GM12891 (cell line): ENCODE measurements around the gene DIP2C. TPM values are rescaled to one million over a fixed set of nuclear protein-coding genes. Genes with fewer than 3 reads are reported as not detected.

Experiments used
- DNase-seq: peaks from one replicate; pipeline ENCODE4 v3.0.0; 2011; ENCODE audit warnings: low spot score; ENCODE audit not compliant: insufficient read length
- FAIRE-seq: peaks from 2 replicates; lab custom pipeline; 2011; peaks lifted over from hg19 to GRCh38; lab: Jason Lieb, UNC
- PAX5 ChIP-seq: IDR thresholded peaks from 2 replicates; pipeline ENCODE4 v1.6.1; 2011; ENCODE audit warnings: low read length, moderate library complexity, mild to moderate bottlenecking; ENCODE audit not compliant: insufficient read depth, severe bottlenecking
- POLR2A ChIP-seq: IDR thresholded peaks from 2 replicates; pipeline ENCODE4 v1.6.1; 2011; ENCODE audit warnings: low read depth, low read length, control low read depth
- POLR2AphosphoS5 ChIP-seq: IDR thresholded peaks from 2 replicates; pipeline ENCODE4 v1.6.1; 2011; ENCODE audit warnings: low read depth, low read length, control low read depth
- POU2F2 ChIP-seq: IDR thresholded peaks from 2 replicates; pipeline ENCODE4 v1.6.1; 2011; ENCODE audit warnings: low read depth, mild to moderate bottlenecking, control low read depth, low read length, moderate library complexity
- SPI1 ChIP-seq: IDR thresholded peaks from 2 replicates; pipeline ENCODE4 v1.6.1; 2011; ENCODE audit warnings: low read depth, low read length, control low read depth
- TAF1 ChIP-seq: IDR thresholded peaks from 2 replicates; pipeline ENCODE4 v1.6.1; 2011; ENCODE audit warnings: low read depth, low read length, control low read depth
- polyA plus RNA-seq: library from polyadenylated mRNA; unstranded; fragments of >200 nt; gene quantifications from one replicate; pipeline ENCODE4 v1.2.1, GENCODE V29; 2012; ENCODE audit warnings: low read depth, missing spikeins, inconsistent platforms; ENCODE audit not compliant: missing spikeins

Gene DIP2C, protein sequence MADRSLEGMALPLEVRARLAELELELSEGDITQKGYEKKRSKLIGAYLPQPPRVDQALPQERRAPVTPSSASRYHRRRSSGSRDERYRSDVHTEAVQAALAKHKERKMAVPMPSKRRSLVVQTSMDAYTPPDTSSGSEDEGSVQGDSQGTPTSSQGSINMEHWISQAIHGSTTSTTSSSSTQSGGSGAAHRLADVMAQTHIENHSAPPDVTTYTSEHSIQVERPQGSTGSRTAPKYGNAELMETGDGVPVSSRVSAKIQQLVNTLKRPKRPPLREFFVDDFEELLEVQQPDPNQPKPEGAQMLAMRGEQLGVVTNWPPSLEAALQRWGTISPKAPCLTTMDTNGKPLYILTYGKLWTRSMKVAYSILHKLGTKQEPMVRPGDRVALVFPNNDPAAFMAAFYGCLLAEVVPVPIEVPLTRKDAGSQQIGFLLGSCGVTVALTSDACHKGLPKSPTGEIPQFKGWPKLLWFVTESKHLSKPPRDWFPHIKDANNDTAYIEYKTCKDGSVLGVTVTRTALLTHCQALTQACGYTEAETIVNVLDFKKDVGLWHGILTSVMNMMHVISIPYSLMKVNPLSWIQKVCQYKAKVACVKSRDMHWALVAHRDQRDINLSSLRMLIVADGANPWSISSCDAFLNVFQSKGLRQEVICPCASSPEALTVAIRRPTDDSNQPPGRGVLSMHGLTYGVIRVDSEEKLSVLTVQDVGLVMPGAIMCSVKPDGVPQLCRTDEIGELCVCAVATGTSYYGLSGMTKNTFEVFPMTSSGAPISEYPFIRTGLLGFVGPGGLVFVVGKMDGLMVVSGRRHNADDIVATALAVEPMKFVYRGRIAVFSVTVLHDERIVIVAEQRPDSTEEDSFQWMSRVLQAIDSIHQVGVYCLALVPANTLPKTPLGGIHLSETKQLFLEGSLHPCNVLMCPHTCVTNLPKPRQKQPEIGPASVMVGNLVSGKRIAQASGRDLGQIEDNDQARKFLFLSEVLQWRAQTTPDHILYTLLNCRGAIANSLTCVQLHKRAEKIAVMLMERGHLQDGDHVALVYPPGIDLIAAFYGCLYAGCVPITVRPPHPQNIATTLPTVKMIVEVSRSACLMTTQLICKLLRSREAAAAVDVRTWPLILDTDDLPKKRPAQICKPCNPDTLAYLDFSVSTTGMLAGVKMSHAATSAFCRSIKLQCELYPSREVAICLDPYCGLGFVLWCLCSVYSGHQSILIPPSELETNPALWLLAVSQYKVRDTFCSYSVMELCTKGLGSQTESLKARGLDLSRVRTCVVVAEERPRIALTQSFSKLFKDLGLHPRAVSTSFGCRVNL (N-terminal part only)
- 1.5 TPM for polyA plus RNA-seq

DNA sequence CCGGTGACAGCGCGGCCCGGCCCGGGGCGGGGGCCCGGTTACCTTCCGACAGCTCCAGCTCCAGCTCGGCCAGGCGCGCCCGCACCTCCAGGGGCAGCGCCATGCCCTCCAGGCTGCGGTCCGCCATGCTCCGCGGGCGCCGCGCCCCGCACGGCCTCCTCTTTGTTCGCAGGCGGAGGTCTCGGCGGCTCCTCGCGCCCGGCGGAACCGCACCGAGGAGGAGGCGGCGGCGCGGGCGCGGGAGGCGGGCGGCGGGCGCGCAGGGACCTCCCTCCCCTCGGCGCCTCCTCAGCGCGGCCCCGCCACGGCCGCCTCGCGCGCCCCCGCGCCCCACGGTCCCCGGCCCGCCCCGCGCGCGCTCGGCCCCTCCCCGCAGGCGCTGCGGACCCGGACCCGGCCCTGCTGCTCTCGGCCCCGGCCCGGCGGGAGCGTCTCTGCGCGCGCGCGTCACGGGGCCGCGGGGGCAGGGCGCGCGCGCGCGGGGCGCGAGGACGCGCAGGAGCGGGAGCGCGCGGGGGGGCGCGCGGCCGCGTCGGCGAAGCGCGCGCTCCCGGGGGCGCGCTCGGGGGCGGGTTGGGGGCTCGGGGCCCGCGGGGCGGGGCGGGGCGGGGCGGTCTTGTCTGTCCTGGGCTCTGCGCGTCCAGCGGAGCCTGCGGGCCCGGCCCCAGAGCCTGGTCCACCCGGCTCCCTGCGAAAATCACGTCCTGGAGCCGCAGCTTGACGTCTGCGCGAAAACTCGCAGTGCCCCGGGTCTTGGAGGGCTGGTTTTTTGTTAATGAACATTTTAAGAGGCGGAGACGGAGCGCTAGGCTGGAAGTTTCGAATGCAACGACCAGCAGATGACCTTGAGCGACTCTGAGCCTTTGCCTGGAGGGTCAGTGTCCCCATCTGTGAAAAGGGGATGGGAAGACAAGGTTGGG lies at the start of gene DIP2C:
Gene DIP2C, minus strand, starts transcription at position 217 of the 920 bp plus-strand sequence. Its CDS starts 90 bp downstream, at position 127.
- TF ChIP-seq POLR2A = no peak
- TF ChIP-seq POU2F2 = no peak
- TF ChIP-seq PAX5 = no peak
- no peak for TF ChIP-seq SPI1
- no peak for TF ChIP-seq POLR2AphosphoS5
- no peak for DNase-seq
- no peak for FAIRE-seq

DNA sequence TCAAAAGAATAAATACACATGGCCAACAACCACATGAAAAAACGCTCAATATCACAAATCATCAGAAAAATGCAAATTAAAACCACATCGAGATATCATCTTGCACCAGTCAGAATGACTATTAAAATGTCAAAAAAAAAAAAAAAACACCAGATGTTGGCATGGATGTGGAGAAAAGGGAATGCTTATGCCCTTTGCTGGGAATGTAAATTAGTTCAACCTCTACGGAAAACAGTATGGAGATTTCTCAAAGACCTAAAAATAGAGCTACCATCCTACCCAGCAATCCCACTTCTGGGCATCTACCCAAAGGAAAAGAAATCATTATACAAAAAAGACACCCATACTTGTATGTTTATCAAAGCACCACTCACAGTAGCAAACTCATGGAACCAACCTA lies 45.0 kb upstream of the DIP2C start:
- DNase-seq = no peak
- no peak for FAIRE-seq
- no peak for TF ChIP-seq POLR2A
- TF ChIP-seq PAX5 = no peak
- TF ChIP-seq SPI1 = no peak
- no peak for TF ChIP-seq POLR2AphosphoS5

DNA sequence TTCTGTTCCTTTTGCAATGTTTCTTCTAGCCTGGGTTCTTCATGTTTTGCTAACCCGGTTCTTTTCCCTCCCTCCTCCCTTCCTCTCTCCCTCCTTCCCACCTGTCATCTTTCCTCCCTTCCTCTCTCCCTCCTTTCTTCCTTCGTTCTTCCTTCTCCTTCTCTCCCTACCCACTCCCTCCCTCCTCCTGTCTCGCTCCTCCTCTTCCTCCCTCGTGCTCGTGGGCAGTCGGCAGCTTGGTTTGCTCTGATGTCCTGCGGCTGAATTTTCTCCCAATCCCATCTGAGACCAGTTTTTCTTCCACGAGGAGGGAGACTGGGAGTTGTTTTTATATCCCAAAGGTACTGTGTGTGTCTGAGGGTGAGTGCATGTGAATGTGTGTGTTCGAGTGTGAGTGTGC lies 43.6 kb upstream of the DIP2C start:
- TF ChIP-seq POLR2A (no peak), TAF1 (no peak), SPI1 (no peak), POLR2AphosphoS5 (no peak), POU2F2 (no peak)
- FAIRE-seq = no peak
- no peak for DNase-seq

DNA sequence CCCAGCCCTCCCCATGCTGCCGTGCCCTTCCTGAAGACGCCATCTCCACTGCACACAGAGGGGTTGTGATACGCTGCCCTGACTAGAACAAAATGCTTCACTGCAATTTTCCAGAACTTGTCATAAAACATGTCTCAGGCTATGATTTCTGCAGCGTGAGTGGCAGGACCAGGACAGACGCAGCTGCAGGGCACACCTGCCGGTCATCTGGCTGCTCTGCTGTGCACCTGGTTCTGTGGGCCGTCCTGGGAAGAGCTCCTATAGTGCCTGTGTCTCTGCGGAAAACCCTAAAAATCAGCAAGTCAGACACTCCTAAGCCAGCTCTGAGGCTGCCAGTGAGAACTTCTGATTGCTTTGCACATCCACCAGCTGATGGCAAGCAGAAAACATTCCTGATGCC lies 39.7 kb upstream of the DIP2C start:
- no peak for FAIRE-seq

DNA sequence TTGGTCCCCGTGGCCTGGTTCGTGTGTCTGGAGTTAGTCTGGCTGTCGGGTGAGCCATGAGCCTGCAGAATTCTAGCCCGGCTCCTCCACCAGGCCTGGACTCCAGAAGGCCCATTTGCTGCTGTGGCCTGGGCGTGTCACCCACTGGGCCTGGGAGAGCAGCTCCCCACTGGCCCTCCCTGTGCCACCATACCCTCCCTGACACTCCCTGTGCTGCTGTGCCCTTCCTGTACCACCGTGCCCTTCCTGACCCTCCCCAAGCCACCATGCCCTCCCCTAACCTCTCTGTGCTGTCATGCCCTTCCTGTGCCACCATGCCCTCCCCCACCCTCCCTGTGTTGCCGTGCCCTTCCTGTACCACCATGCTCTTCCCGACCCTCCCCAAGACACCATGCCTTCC lies 39.1 kb upstream of the DIP2C start:
- DNase-seq (no peak), FAIRE-seq (no peak)
- TF ChIP-seq POLR2AphosphoS5 = no peak
- TF ChIP-seq POU2F2 = no peak
- TF ChIP-seq TAF1 = no peak
- no peak for TF ChIP-seq POLR2A
- TF ChIP-seq SPI1 = no peak
- no peak for TF ChIP-seq PAX5

More for the DNA sequence above, 39.7 kb upstream of the DIP2C start:
- no peak for DNase-seq
- TF ChIP-seq SPI1 = no peak
- TF ChIP-seq POU2F2 = no peak
- no peak for TF ChIP-seq TAF1
- no peak for TF ChIP-seq POLR2AphosphoS5
- TF ChIP-seq PAX5 = no peak
- no peak for TF ChIP-seq POLR2A

DNA sequence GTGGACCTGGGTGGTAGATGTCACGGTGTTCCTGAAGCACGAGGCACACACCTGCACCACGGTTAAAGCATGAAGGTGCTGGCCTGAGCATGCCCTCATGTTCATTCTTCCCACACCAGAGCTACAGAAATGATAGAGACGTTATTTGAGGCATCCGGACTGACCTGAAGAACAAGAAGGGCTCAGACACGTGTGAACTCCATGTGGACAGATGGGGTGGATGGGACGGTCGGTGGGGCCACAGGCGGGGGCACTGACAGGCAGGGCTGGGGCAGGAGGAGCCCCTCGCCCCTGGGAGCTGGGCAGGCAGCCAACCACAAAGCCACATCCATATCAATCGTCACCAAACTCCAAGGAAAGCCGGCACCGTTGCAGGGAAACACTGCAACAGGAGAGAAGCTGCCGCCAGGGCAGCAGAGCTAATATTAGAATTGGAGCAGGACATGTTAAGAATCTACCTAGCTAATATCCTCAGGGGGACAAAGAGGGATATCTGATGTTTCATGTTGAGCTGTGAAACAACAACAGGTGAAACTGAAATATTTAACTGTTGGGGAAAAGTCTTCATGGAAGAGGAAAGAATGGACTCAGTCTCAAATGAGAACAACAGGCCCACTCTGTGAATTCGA lies 37.8 kb upstream of the DIP2C start:
- TF ChIP-seq POLR2AphosphoS5 (no peak), POU2F2 (no peak), SPI1 (no peak)
- DNase-seq (no peak), FAIRE-seq (no peak)

DNA sequence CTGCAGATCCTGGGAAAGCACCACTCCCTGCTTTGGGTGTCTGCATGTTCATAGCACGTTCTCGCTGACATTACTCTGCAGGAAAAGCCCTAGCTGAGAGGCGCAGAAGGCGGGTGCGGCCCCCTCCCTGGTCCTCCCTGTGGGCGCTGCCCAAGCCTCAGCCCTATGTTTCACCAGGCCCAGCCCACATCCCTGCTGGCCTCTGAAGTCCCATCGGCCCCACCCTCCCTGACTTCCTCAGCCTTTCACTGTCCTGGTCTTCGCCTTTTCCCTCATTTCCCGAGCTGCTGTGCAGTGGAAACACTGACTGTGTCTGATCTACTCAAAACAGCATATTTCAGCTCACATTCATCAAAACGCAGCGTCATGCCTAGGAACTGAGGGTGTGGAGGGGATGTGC lies 36.3 kb upstream of the DIP2C start:
- TF ChIP-seq SPI1 (no peak), POLR2A (no peak), TAF1 (no peak), POU2F2 (no peak), PAX5 (no peak), POLR2AphosphoS5 (no peak)
- FAIRE-seq (no peak), DNase-seq (no peak)

DNA sequence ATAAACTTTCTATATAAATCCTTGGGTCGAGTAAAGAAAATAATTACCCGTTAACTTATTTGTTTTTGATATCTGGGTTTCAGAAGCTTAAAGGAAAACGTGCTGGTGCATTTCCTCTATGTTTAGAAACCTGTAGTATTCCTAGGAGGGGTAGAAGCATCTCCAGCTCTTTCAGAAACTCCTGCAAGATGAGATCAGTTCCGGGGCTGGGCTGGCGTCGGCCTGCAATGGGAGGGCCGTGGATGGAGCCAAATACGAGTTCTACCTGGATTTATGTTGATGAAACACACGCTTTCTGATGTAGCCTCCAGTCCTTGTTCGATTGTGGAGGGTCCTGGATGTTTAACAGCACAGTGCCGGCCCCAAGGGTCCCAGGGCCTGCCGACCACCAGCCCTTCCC lies 35.8 kb upstream of the DIP2C start:
- no peak for FAIRE-seq
- no peak for TF ChIP-seq SPI1
- TF ChIP-seq POU2F2 = no peak
- no peak for TF ChIP-seq TAF1

DNA sequence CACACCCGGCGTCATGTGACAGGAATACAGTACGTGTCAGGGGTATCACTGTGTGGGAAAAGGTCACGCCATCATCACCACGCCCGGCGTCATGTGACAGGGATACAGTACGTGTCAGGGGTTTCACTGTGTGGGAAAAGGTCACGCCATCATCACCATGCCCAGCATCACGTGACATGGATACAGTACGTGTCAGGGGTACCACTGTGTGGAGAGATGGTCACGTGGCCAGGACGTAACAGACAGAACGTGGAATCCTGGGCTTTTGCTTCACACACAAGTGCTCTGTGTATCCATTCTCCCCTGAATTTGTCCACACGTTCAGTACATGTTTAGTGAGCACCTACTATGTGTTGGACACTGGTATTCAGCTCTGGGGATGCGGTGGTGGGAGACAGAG lies 34.5 kb upstream of the DIP2C start:
- DNase-seq (no peak), FAIRE-seq (no peak)
- TF ChIP-seq TAF1 (no peak), SPI1 (no peak), POLR2A (no peak)

More for the DNA sequence above, 35.8 kb upstream of the DIP2C start:
- no peak for DNase-seq
